AG04450 (cell line): ENCODE results near the gene TMPRSS15. TPM values are rescaled to one million over a fixed set of nuclear protein-coding genes. Genes with fewer than 3 reads are reported as not detected.

Experiments used
- CTCF ChIA-PET: fragments of 300-600, 350-600 bp; formaldehyde crosslinking; extraction: SDS; loops from one replicate; lab custom pipeline; 2022; ENCODE audit warnings: antibody characterized with exemption, inconsistent platforms; lab: Charles Lee
- POLR2A ChIA-PET: fragments of 350-600 bp; formaldehyde crosslinking; extraction: SDS; loops from one replicate; lab custom pipeline; 2021; ENCODE audit warnings: antibody characterized with exemption, inconsistent platforms; lab: Yijun Ruan, JAX
- DNase-seq: peaks from one replicate; pipeline ENCODE4 v3.0.0-alpha.2; 2011; ENCODE audit warnings: low read depth, low spot score
- H3K27ac ChIP-seq: one replicate; pipeline ENCODE4 v1.5.1; 2012; ENCODE audit warnings: low read depth, low read length, control low read depth
- H3K27me3 ChIP-seq: one replicate; pipeline ENCODE4 v1.6.0; 2012; ENCODE audit warnings: low read length; ENCODE audit not compliant: control insufficient read depth, insufficient read depth
- H3K4me3 ChIP-seq: 2 replicates; pipeline ENCODE4 v1.5.1; 2011; ENCODE audit warnings: mild to moderate bottlenecking, low read depth, low read length, control low read depth
- H3K9me3 ChIP-seq: 2 replicates; pipeline ENCODE4 v1.5.1; 2012; ENCODE audit warnings: low read length; ENCODE audit not compliant: control insufficient read depth, insufficient read depth
- CTCF ChIP-seq: IDR thresholded peaks from 2 replicates; pipeline ENCODE4 v1.5.1; 2011; ENCODE audit warnings: low read depth, low read length, control low read depth, inconsistent platforms
- polyA plus RNA-seq: library from polyadenylated mRNA; depleted of rRNA; stranded (reverse); fragments of >200 nt; gene quantifications from 2 replicates; pipeline ENCODE4 v1.2.3, GENCODE V29; 2011

TMPRSS15 gene
- polyA plus RNA-seq, 1 experiment: not detected

GRCh38 chr21:18356801-18357200 is 46.8 kb downstream of the TMPRSS15 start:
- POLR2A ChIA-PET: no interaction called here

GRCh38 chr21:18354947-18355346 is 48.6 kb downstream of the TMPRSS15 start:
- no peak overlapping the region for H3K27ac ChIP-seq
- no peak for DNase-seq
- ChIA-PET POLR2A (no interaction called here), CTCF (no interaction called here)
- no peaks in the 10 kb centered on the region for H3K27me3 ChIP-seq
- no peak for TF ChIP-seq CTCF
- no peak overlapping the region for H3K4me3 ChIP-seq
- H3K9me3 ChIP-seq: peaks cover 3% of the 10 kb centered on the region; the same call in 1 of the 2 replicates

More at GRCh38 chr21:18356801-18357200, 46.8 kb downstream of the TMPRSS15 start:
- no peak for TF ChIP-seq CTCF
- Histone ChIP-seq H3K9me3 (peaks cover 3% of the 10 kb centered on the region; the same call in 1 of the 2 replicates), H3K27ac (no peak overlapping the region), H3K4me3 (no peak overlapping the region), H3K27me3 (no peaks in the 10 kb centered on the region)
- CTCF ChIA-PET: no interaction called here
- DNase-seq: no peak

GRCh38 chr21:18350216-18350615 is 53.4 kb downstream of the TMPRSS15 start:
- Histone ChIP-seq H3K4me3 (no peak overlapping the region), H3K27me3 (no peaks in the 10 kb centered on the region), H3K9me3 (peaks cover 6% of the 10 kb centered on the region), H3K27ac (no peak overlapping the region)
- POLR2A ChIA-PET: no interaction called here
- CTCF ChIA-PET: no interaction called here
- DNase-seq: no peak
- TF ChIP-seq CTCF: no peak

DNA sequence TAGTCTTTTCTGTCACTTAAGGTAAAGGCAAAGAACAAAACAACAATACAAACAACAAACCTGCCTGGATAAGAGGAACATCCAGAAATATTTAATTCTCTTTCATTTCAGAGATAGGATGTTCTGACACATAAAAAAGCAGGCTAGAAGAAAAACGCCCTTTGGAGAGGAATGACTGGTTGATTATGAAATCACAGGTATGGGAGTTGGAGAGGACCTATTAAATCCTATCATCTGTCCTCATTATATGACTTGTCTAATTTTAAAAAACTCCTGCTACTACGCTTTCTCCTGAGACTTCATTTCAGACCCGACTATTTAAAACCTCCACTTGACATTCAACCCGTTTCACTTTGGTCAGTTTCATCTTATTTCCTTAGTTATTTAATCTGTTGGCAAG is 54.1 kb downstream of the TMPRSS15 start:
- no peak overlapping the region for H3K4me3 ChIP-seq
- no peak for TF ChIP-seq CTCF
- no peak for DNase-seq
- ChIA-PET POLR2A (no interaction called here), CTCF (no interaction called here)
- no peaks in the 10 kb centered on the region for H3K27me3 ChIP-seq
- H3K9me3 ChIP-seq: peaks cover 6% of the 10 kb centered on the region
- no peak overlapping the region for H3K27ac ChIP-seq

DNA sequence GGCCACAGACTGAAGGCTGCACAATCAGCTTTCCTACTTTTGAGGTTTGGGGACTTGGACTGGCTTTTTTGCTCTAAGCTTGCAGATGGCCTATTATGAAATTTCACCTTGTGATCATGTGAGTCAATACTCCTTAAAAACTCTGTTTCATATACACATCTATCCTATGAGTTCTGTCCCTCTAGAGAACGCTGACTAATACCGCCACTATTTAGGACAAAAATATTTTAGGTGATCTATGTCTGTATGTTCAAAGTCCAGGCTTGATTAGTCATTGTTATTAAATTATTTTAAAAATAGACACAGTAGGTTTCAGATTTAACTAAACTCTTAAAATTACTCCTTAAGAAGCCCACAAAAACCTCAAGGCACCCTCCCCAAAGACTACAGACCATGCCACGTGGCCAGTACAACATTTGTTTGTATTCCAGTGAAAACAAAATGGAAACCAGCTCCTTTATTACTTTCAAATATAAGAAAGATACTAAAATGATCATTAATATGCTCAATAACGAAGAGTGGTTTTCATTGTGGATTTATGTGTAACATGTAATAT is 63.1 kb downstream of the TMPRSS15 start:
- TF ChIP-seq CTCF: no peak
- Histone ChIP-seq H3K27ac (no peak overlapping the region), H3K27me3 (no peaks in the 10 kb centered on the region), H3K4me3 (no peak overlapping the region), H3K9me3 (peaks cover 9% of the 10 kb centered on the region)
- DNase-seq: no peak
- POLR2A ChIA-PET: no interaction called here
- CTCF ChIA-PET: no interaction called here
